Central memory CD8-positive, alpha-beta T cell (primary cell): ENCODE measurements around the gene TNNC1.

Experiments used
- ATAC-seq: fragments of 150-1000 bp; cut with Tn5 transposase; replicated peaks from 2 replicates; pipeline ENCODE4 v1.10.0; 2022; ENCODE audit warnings: mild to moderate bottlenecking, moderate FRiP score, moderate number of reproducible peaks; ENCODE audit not compliant: poor library complexity, severe bottlenecking; ENCODE audit errors: extremely low read depth
- DNase-seq, 2 donors: peaks; one replicate each; pipeline ENCODE4 v3.0.0; 2021; ENCODE audit warnings: low spot score in 2 of 2
- H3K27ac Mint-ChIP-seq: one replicate; pipeline ENCODE4 v1.8.0; 2022; ENCODE audit warnings: low read depth, mild to moderate bottlenecking, moderate library complexity, mixed read lengths
- H3K27me3 Mint-ChIP-seq: one replicate; pipeline ENCODE4 v1.8.0; 2022; ENCODE audit warnings: mixed read lengths
- H3K36me3 Mint-ChIP-seq: one replicate; pipeline ENCODE4 v1.8.0; 2022; ENCODE audit warnings: mild to moderate bottlenecking, moderate library complexity, mixed read lengths; ENCODE audit not compliant: insufficient read depth
- H3K4me1 Mint-ChIP-seq: one replicate; pipeline ENCODE4 v1.8.0; 2022; ENCODE audit warnings: mixed read lengths
- H3K4me3 Mint-ChIP-seq: one replicate; pipeline ENCODE4 v1.8.0; 2022; ENCODE audit warnings: mild to moderate bottlenecking, moderate library complexity, mixed read lengths
- H3K9me3 Mint-ChIP-seq: one replicate; pipeline ENCODE4 v1.8.0; 2022; ENCODE audit warnings: mixed read lengths

Gene TNNC1

GRCh38 chr3:52432691-52433141, 21.1 kb downstream of the TNNC1 start:
- ATAC-seq (no peak), DNase-seq (no peak)
- Mint-ChIP-seq H3K27me3 (no peaks in the 10 kb centered on the region), H3K9me3 (no peaks in the 10 kb centered on the region), H3K4me1 (peaks cover 11% of the 10 kb centered on the region), H3K4me3 (no peak overlapping the region), H3K36me3 (no peaks in the 10 kb centered on the region), H3K27ac (no peak overlapping the region)

DNA sequence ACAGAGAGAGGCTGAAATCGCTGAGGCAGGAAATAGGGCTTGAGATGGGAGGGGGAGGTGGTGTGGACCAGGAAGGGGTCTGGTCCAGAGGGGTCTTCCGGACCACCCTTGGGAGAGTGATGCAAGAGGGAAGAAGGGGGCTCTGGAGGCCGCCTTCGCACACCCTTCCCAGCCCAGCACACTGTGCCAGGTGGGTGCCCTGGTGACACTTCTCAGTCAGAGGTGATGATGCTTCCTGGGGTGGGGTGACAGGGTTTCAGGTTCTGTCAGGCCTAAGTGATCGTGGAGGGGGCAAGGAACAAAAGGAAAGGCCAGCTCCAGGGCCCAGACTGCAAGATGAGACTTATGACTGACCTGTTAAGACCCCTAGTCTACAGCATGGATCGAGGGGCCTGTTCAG, 21.6 kb downstream of the TNNC1 start:
- Mint-ChIP-seq H3K4me1 (peaks cover 11% of the 10 kb centered on the region), H3K27ac (no peak overlapping the region), H3K4me3 (no peak overlapping the region), H3K27me3 (no peaks in the 10 kb centered on the region), H3K36me3 (no peaks in the 10 kb centered on the region), H3K9me3 (no peaks in the 10 kb centered on the region)
- DNase-seq (no peak), ATAC-seq (no peak)

DNA sequence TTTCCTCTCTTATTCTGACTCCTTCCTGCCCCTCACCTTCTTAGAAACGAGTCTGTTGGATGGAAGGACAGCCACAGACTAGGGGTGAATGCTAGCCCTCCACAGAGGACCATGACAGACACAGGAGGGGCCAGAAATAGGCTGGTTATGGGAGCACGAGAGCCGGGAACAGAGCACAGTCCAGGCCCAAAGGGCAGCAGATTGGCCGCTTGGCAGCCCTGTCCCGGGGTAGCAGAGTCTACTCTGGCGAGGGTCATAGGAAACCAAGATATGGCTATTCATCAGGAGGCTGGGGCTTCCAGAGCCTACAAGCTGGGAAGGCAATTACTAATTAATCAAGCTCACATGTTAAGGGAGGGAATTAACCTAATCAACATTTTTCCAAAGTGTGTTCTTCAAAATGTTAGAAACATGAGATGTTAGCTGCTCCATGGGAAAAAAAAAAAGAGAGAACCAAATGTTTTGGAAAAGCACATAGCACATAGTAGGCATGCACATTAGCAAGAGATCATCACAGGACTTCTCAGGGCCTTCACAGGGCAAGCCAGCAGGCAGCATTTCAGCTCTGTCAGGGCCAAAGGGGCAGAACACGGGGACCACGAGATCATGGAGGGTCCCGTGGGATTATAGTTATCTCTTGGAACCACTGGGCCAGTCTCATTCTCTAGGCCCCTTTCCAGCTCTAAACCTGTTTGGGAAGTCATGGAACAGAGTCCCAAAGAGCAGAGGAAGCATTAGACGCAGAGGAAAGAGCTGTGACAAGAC, 22.2 kb downstream of the TNNC1 start:
- H3K27ac Mint-ChIP-seq = no peak overlapping the region
- peaks cover 11% of the 10 kb centered on the region for H3K4me1 Mint-ChIP-seq
- no peaks in the 10 kb centered on the region for H3K27me3 Mint-ChIP-seq
- ATAC-seq (no peak), DNase-seq (no peak)
- no peaks in the 10 kb centered on the region for H3K36me3 Mint-ChIP-seq
- H3K9me3 Mint-ChIP-seq = no peaks in the 10 kb centered on the region
- H3K4me3 Mint-ChIP-seq = no peak overlapping the region

GRCh38 chr3:52430416-52430810, 23.4 kb downstream of the TNNC1 start:
- Mint-ChIP-seq H3K4me3 (no peak overlapping the region), H3K27ac (no peak overlapping the region), H3K27me3 (no peaks in the 10 kb centered on the region), H3K9me3 (no peaks in the 10 kb centered on the region), H3K36me3 (no peaks in the 10 kb centered on the region), H3K4me1 (peaks cover 11% of the 10 kb centered on the region)
- no peak for ATAC-seq
- no peak for DNase-seq

GRCh38 chr3:52429779-52430415, 23.9 kb downstream of the TNNC1 start:
- Mint-ChIP-seq H3K4me3 (no peak overlapping the region), H3K4me1 (peaks cover 11% of the 10 kb centered on the region), H3K9me3 (no peaks in the 10 kb centered on the region), H3K27me3 (no peaks in the 10 kb centered on the region), H3K36me3 (no peaks in the 10 kb centered on the region), H3K27ac (no peak overlapping the region)
- ATAC-seq = no peak
- no peak for DNase-seq

DNA sequence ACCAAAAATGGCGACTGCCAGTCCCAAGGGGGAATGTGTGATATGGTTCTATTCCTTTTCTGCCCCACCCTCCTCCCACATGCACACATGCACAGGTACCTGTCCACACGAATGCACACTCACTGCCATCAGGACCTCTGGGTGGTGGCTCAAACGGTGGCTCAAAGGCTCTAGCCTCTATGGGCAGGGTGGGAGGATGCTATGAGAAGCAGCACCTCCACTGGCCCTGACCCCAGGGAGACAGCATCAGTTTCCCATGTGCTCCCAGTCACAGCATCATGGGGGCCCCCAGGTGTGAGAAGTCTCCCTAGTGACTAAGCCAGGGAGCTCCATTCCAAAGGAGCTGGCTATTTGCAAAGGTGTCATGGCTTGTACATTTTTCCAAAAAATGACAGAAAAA, 24.8 kb downstream of the TNNC1 start:
- no peak for DNase-seq
- ATAC-seq = no peak
- no peaks in the 10 kb centered on the region for H3K36me3 Mint-ChIP-seq
- H3K9me3 Mint-ChIP-seq = no peaks in the 10 kb centered on the region
- no peak overlapping the region for H3K4me3 Mint-ChIP-seq
- no peaks in the 10 kb centered on the region for H3K27me3 Mint-ChIP-seq
- no peak overlapping the region for H3K27ac Mint-ChIP-seq
- H3K4me1 Mint-ChIP-seq = peaks cover 11% of the 10 kb centered on the region

- Mint-ChIP-seq H3K4me1 (peaks cover 11% of the 10 kb centered on the region), H3K27me3 (no peaks in the 10 kb centered on the region), H3K27ac (no peak overlapping the region), H3K36me3 (no peaks in the 10 kb centered on the region), H3K4me3 (no peak overlapping the region), H3K9me3 (no peaks in the 10 kb centered on the region)
- DNase-seq (no peak), ATAC-seq (no peak)
Observed at GRCh38 chr3:52428151-52429005, 25.5 kb downstream of the TNNC1 start.

DNA sequence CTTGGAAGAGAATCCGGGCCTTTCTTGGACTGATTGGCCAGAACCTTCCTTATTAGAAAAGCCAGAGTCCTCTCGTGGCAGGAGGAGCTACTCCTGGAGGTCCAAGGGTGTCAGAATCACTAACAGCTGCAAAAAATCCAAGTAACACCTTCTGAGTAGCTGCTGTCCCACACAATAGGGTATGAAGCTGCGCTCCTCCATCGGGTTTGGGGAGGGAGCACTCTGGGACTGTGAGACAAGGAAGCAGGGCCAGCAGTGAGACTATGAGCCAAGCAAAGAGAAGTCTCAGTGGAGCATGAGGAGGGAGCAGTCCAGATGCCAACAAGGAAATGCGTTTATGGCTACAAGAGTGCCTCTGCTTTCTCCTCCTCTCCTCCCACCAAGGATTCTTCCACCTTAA, 30.7 kb downstream of the TNNC1 start:
- H3K27me3 Mint-ChIP-seq = no peaks in the 10 kb centered on the region
- H3K27ac Mint-ChIP-seq = no peak overlapping the region
- H3K36me3 Mint-ChIP-seq = no peaks in the 10 kb centered on the region
- H3K4me1 Mint-ChIP-seq = no peaks in the 10 kb centered on the region
- H3K4me3 Mint-ChIP-seq = no peak overlapping the region
- no peaks in the 10 kb centered on the region for H3K9me3 Mint-ChIP-seq
- ATAC-seq (no peak), DNase-seq (no peak)

DNA sequence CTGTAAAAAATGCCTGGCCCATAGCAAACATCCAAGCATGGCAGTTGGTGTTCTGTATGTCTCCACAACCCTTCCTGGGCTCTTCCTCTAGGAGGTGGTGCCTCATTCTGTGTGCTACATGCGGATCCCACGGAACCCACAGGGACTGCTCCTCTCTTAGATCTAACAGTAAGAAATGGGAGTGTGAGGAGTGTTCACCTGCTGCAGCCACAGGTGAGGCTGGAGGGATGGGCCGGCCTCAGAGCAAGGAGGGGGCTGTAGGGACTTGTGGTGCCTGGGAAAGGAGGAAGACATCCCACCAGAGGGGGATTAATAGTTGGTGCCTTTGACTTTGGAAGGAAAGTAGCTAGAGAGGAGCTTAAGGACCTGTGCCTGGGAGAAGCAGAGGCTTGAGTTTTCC, 31.2 kb downstream of the TNNC1 start:
- ATAC-seq = no peak
- H3K27me3 Mint-ChIP-seq = no peaks in the 10 kb centered on the region
- H3K4me1 Mint-ChIP-seq = no peaks in the 10 kb centered on the region
- H3K9me3 Mint-ChIP-seq = no peaks in the 10 kb centered on the region
- H3K36me3 Mint-ChIP-seq = no peaks in the 10 kb centered on the region
- no peak overlapping the region for H3K4me3 Mint-ChIP-seq
- no peak for DNase-seq
- peak overlapping the region; percentile 12 for H3K27ac Mint-ChIP-seq

DNA sequence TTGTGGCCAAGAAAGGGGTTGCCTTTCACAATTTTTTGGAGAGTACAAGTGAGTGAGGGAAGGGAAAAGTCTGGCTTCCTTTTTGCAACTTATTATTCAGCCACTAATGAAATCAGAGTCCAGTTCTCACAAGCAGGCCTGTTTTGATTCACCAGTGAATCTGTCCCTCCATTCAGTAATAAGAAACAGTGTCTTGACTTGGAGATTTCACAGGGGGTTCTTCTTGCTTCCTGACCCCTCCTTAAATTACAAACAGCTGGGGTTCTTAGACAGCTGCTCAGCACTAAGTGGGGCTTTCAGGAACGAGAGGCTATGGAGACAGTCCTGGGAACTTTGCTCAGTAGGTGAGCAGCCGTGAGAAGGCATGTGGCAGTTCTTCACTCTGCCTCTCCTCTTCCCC, 33.5 kb downstream of the TNNC1 start:
- Mint-ChIP-seq H3K4me3 (no peak overlapping the region), H3K4me1 (no peaks in the 10 kb centered on the region), H3K36me3 (peaks cover 2% of the 10 kb centered on the region), H3K9me3 (no peaks in the 10 kb centered on the region), H3K27ac (no peak overlapping the region), H3K27me3 (no peaks in the 10 kb centered on the region)
- ATAC-seq (no peak), DNase-seq (no peak)

GRCh38 chr3:52415800-52416199, 38.0 kb downstream of the TNNC1 start:
- peaks cover 10% of the 10 kb centered on the region for H3K4me1 Mint-ChIP-seq

GRCh38 chr3:52408466-52408865, 45.4 kb downstream of the TNNC1 start:
- Mint-ChIP-seq H3K9me3 (no peaks in the 10 kb centered on the region), H3K27ac (peak overlapping the region; percentile 95), H3K4me3 (peak overlapping the region; percentile 90), H3K27me3 (no peaks in the 10 kb centered on the region), H3K36me3 (peaks cover 52% of the 10 kb centered on the region), H3K4me1 (peaks cover 33% of the 10 kb centered on the region)
- no peak for ATAC-seq
- no peak for DNase-seq

More at GRCh38 chr3:52415800-52416199, 38.0 kb downstream of the TNNC1 start:
- Mint-ChIP-seq H3K27ac (no peak overlapping the region), H3K27me3 (no peaks in the 10 kb centered on the region), H3K9me3 (no peaks in the 10 kb centered on the region), H3K4me3 (no peak overlapping the region), H3K36me3 (peaks cover 8% of the 10 kb centered on the region)
- no peak for DNase-seq
- no peak for ATAC-seq
